Gastrocnemius medialis (tissue), 4 donors: ENCODE data around the gene TMEM14A. TPM values are rescaled to one million over a fixed set of nuclear protein-coding genes. Genes with fewer than 3 reads are reported as not detected.
"Not testable (repeated sequence)": the region's sequence is repeated elsewhere in the genome, so short reads cannot be mapped to it uniquely, and the experiment has no call there.

Source experiments
- ATAC-seq, 2 donors: fragments of 150-250 bp; one replicate each; pipeline ENCODE4 v1.9.1; 2016
- DNase-seq, 2 donors: peaks; one replicate each; pipeline ENCODE4 v3.0.0-alpha.2; 2019
- H3K27ac ChIP-seq, 4 donors: fragments of 200-600 bp; sonication (generic); 1 replicate in 1 of 4; 2 replicates in 3 of 4; pipeline ENCODE4 v1.5.1; 2016 to 2018; ENCODE audit warnings: mild to moderate bottlenecking in 2 of 4, moderate library complexity in 1 of 4
- H3K27me3 ChIP-seq, 3 donors: fragments of 200-600 bp; sonication (generic) in 2 of 3; 1 replicate in 1 of 3; 2 replicates in 2 of 3; pipeline versions ENCODE4 v1.5.1 to v1.6.0; 2016 to 2019; ENCODE audit warnings: mild to moderate bottlenecking in 1 of 3, moderate library complexity in 1 of 3
- H3K36me3 ChIP-seq, 2 donors: fragments of 200-600 bp; sonication (generic) in 1 of 2; one replicate each; pipeline ENCODE4 v1.5.1; 2017 to 2018
- H3K4me1 ChIP-seq, 2 donors: fragments of 200-600 bp; sonication (generic) in 1 of 2; one replicate each; pipeline ENCODE4 v1.5.1; 2016 to 2017; ENCODE audit warnings: mild to moderate bottlenecking in 2 of 2
- H3K4me3 ChIP-seq, 4 donors: fragments of 200-600 bp; sonication (generic) in 3 of 4; 1 replicate in 1 of 4; 2 replicates in 3 of 4; pipeline ENCODE4 v1.5.1; 2016 to 2019; ENCODE audit warnings: mild to moderate bottlenecking in 2 of 4
- H3K9me3 ChIP-seq, 3 donors: fragments of 200-600 bp; sonication (generic) in 2 of 3; 1 replicate in 1 of 3; 2 replicates in 2 of 3; pipeline ENCODE4 v1.5.1; 2016 to 2019
- CTCF ChIP-seq, 5 experiments: fragments of 450-650 bp in 3 of 5; fragments of 200-600 bp in 2 of 5; sonication (generic) in 2 of 5; IDR thresholded peaks in 4 of 5; conservative IDR thresholded peaks in 1 of 5; 1 replicate in 4 of 5; 2 replicates in 1 of 5; pipeline ENCODE4 v1.5.1; 2016 to 2019; ENCODE audit warnings: antibody characterized with exemption in 5 of 5, mild to moderate bottlenecking in 3 of 5, moderate library complexity in 3 of 5
- POLR2A ChIP-seq, 2 donors: fragments of 450-650 bp; IDR thresholded peaks; one replicate each; pipeline ENCODE4 v1.6.1; 2017; ENCODE audit warnings: antibody characterized with exemption in 2 of 2, mild to moderate bottlenecking in 2 of 2, moderate library complexity in 2 of 2
- in situ Hi-C, 4 donors: fragments of 200-750 bp; cut with MboI; loops; one replicate each; pipeline versions ENCODE4 v1.15.0 to v1.8.0; 2017; ENCODE audit warnings: low sequenced_read_pairs in 4 of 4
- intact Hi-C: fragments of 100-400 bp; cut with DNase I; formaldehyde crosslinking; loops from one replicate; pipeline ENCODE4 v1.15.1; 2023; ENCODE audit warnings: low total_unique reads
- total RNA-seq, 4 donors: library from RNA; depleted of rRNA; stranded (reverse); fragments of >200 nt; gene quantifications; one replicate each; pipeline versions ENCODE4 v1.1.0 to v1.2.3, GENCODE V29; 2016

TMEM14A gene
- total RNA-seq, 4 donors from 2014 or later, result 0.75 to 1.8 (median 1.4) TPM; not detected in 1

GRCh38 chr6:52704060-52704459 is 33.1 kb downstream of the TMEM14A start:
- Histone ChIP-seq H3K4me3 (no peak overlapping the region), H3K36me3 (no peaks in the 10 kb centered on the region), H3K27me3 (no peaks in the 10 kb centered on the region), H3K9me3 (no peaks in the 10 kb centered on the region), H3K4me1 (no peaks in the 10 kb centered on the region), H3K27ac (no peak overlapping the region)
- ATAC-seq, result no peak
- DNase-seq, result no peak
- intact Hi-C loops (no loop called here), in situ Hi-C loops (no loop called here)
- TF ChIP-seq CTCF (IDR thresholded peaks at IDR 0.05 in 4 of 5, conservative IDR thresholded peaks at IDR 0.05 in 1 of 5), result no peak
- TF ChIP-seq POLR2A (IDR thresholded peaks at IDR 0.05), result no peak

- ATAC-seq, H3K27ac ChIP-seq, intact Hi-C loops, H3K9me3 ChIP-seq, DNase-seq, H3K27me3 ChIP-seq, H3K36me3 ChIP-seq, H3K4me1 ChIP-seq, in situ Hi-C loops, H3K4me3 ChIP-seq: not testable (repeated sequence)
These were observed 34.0 kb downstream of the TMEM14A start for GRCh38 chr6:52704781-52705502.

GRCh38 chr6:52706001-52706400 is 35.1 kb downstream of the TMEM14A start:
- ATAC-seq (no peak), DNase-seq (no peak)
- no peaks in the 10 kb centered on the region for H3K9me3 ChIP-seq
- TF ChIP-seq POLR2A (IDR thresholded peaks at IDR 0.05) (no peak), CTCF (IDR thresholded peaks at IDR 0.05 in 4 of 5, conservative IDR thresholded peaks at IDR 0.05 in 1 of 5) (no peak)
- H3K27me3 ChIP-seq, result no peaks in the 10 kb centered on the region
- H3K4me1 ChIP-seq, result no peaks in the 10 kb centered on the region
- in situ Hi-C loops, result no loop called here
- no peaks in the 10 kb centered on the region for H3K36me3 ChIP-seq
- no peak overlapping the region for H3K4me3 ChIP-seq
- H3K27ac ChIP-seq, result no peak overlapping the region
- intact Hi-C loops, result no loop called here

GRCh38 chr6:52707963-52708680 is 37.2 kb downstream of the TMEM14A start:
- Histone ChIP-seq H3K4me3 (no peak overlapping the region), H3K4me1 (no peaks in the 10 kb centered on the region), H3K36me3 (no peaks in the 10 kb centered on the region), H3K27me3 (no peaks in the 10 kb centered on the region), H3K9me3 (no peaks in the 10 kb centered on the region), H3K27ac (no peak overlapping the region)
- ATAC-seq (no peak), DNase-seq (no peak)
- in situ Hi-C loops, result no loop called here
- intact Hi-C loops, result no loop called here
- no peak for TF ChIP-seq CTCF (IDR thresholded peaks at IDR 0.05 in 4 of 5, conservative IDR thresholded peaks at IDR 0.05 in 1 of 5)
- TF ChIP-seq POLR2A (IDR thresholded peaks at IDR 0.05), result no peak

- intact Hi-C loops, result no loop called here
- ATAC-seq, result no peak
These were observed 41.2 kb downstream of the TMEM14A start for GRCh38 chr6:52712136-52712535.

GRCh38 chr6:52714761-52715160 is 43.8 kb downstream of the TMEM14A start:
- H3K9me3 ChIP-seq, intact Hi-C loops, H3K27me3 ChIP-seq, H3K27ac ChIP-seq, DNase-seq, in situ Hi-C loops, H3K36me3 ChIP-seq, ATAC-seq, H3K4me1 ChIP-seq, H3K4me3 ChIP-seq: not testable (repeated sequence)

More at GRCh38 chr6:52712136-52712535, 41.2 kb downstream of the TMEM14A start:
- no peak for DNase-seq
- Histone ChIP-seq H3K9me3 (no peaks in the 10 kb centered on the region), H3K27me3 (no peaks in the 10 kb centered on the region), H3K27ac (no peak overlapping the region), H3K36me3 (no peaks in the 10 kb centered on the region), H3K4me1 (no peaks in the 10 kb centered on the region), H3K4me3 (no peak overlapping the region)
- TF ChIP-seq POLR2A (IDR thresholded peaks at IDR 0.05), result no peak
- TF ChIP-seq CTCF (IDR thresholded peaks at IDR 0.05 in 4 of 5, conservative IDR thresholded peaks at IDR 0.05 in 1 of 5), result no peak
- in situ Hi-C loops, result no loop called here
